HG03175 (cell line): ENCODE data around the gene HOXA9.

Experiments
- ATAC-seq: cut with Tn5 transposase; IDR thresholded peaks from one replicate; pipeline ENCODE4 v1.9.1; 2021; ENCODE audit warnings: mild to moderate bottlenecking, moderate library complexity; ENCODE audit not compliant: unreplicated experiment

HOXA9 gene

DNA sequence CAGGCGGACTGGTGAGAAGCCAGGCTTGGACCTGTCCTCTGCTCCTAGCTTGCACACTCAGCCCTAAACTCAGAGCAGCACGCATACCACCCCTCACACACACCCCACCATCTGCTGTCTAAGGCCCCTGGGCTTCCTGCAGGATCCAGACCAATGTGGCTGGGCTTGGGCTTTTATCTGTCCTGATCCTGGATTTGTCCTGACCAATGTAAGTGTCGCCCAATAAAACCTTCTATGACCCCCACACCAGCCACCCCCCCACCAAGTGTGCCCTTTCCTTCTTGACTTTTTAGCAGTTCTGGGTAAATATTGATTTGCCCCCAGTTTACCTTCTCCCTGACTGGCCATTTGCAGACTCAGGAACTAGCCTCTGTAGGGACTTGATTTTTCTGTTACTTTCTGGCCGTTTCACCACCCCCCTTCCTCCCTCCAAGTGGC is 36.3 kb upstream of the HOXA9 start:
- no peak for ATAC-seq

DNA sequence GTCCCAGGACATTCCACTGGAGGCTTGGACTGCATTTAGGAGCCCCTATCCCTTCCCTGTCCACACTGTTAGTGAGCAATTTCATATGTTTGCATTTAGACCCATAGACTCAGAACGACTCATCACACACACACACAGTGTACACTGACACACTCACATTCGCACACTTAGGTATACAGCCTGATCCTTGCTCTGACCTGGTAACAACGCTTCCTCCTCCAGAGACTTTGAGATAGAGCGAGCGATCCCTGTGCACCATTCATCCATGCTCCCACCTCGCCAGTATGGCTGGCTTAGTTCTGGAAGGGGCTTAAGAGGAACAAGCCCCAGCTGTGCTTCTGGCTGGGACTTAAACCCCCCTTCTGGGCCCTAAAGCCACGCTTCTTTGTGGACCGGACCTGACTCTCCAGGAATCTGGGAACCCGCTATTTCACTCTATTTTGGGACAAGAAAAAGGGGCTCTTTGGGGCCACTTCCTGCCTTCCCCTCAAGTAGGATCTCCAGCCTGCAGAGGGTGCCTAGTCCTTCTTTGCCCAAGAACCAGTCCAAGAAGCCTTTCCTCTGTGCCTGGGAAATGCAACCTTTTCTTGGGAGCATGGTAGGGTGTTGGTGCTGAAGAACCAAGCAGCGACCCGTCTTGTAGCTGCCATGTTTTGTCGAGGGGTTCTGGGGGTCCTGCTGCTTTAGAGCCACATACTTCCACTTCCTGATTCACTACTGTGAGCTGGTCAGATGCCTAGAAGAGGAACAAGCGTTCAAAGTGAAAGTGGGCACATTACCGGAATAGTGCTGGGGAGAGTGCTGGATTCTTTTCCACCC is 35.6 kb upstream of the HOXA9 start:
- no peak for ATAC-seq

DNA sequence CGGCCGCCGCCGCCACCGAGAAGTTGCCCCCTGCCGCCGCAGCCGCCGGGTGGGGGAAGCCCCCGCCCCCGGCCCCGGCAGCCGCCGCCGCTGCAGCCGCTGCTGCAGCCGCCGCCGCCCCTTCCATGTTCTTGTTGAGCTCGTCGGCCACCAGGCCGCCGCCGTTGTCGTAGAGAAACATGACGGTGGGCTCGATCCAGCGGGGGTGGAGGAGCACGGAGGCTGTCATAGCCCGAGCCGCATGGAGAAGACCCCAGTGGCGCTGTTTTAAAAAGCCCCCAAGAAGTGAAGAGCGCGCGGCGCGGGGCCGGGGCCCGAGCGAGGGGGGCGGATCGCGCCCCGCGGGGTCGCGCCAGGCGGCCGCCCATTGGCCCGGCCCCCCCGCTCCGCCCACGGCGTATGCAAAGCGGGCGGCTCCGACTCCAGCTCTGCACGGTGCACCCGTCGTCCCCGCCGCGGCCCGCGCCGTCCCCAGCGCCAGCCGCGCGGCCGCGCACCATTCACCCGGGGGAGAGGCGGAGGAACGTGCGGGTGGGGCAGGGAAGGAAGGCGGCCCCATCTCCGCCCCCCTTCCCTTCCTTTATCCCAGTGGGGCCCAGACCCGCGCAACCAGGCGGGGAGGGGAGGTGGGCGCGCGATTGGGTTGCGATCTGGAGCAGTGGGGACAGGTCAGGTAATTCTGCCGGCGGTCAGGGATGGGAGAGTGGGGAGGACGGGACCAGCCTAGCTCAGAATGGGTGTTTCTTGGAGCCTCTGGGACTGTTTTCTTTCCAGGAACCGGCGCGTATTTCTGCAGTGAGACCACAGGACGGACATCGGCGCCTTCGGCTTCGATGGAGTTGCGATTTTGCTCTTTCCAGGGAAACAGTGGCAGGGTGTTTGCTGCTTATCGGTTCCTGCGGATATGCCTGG is 34.8 kb upstream of the HOXA9 start, which contains the start of gene HOXA13:
HOXA13 (minus strand) TSS at position 243 of the 912 bp plus-strand sequence; CDS start at position 229, 14 bp downstream.
- no peak for ATAC-seq

DNA sequence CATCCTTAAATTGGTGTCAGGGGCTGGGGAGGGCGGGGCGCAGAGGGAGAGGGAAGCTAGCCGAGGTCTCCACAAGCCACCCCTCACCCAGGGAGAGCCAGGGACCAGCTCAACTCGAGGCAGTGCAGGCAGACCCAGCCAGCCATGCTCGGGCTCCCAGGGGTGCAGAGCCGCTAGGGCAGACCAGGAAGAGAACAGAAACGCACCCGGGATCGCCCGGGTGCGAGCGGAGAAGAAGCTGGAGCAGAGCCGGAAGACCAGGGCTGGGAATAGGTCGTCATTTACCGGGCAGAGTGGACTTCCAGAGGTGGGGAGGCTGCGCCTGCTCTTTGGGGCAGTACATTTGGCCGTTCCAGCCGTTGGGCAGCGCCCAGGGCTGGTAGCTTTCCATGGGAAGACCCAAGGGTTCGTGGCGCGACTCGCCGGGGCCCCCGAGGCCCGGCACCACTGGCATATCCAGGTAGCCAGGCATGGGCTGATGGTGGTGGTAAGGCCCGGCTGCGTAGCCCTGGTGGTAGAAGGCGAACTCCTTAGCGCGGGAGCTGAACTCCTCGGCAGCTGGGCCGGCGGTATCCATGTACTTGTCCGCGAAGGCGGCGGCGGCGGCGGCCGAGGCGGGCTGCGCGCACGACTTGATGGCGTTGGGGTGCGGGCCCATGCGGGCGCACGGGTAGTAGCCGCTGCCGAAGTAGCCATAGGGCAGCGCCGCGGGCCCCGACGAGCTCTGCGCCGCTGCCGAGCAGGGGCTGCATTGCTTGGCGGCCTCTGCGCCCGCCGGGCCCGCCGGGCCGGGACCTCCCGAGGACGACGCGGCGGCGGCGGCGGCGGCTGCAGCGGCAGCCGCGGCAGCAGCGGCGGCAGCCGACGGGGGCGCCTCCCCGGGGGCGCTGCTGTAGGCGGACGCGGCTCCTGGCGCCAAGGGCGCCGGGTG is 33.8 kb upstream of the HOXA9 start:
- no peak for ATAC-seq

DNA sequence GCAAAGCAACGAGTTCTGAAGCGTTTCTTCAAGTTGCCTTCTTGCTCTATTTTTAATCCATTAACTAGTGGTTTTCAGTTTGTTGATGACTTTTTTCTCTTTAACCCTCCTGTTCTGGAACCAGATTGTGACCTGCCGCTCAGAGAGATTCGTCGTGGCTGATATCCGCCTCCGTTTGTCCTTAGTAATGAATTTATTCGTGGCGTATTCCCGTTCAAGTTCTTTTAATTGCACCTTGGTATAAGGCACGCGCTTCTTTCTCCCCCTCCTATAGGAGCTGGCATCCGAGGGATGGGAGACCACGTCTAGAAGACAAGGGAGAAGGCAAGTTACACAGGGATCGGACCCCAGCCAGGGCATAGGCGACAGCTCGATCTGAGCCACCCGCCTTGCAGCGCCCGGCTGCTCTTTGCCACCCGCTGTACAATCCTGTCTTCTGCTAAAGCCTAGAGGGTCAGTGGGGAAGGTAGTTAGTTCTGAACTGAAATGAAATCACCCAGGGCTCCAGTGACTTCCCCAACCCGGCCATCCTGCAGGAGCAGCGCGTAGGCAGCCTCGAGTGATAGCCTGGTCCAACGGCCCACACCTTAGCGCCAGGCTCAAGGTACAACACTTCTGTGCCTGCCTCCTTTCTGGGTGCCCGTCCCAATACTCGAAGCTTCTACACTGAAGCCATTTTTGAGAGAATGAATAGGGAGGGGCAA is 33.0 kb upstream of the HOXA9 start:
- no peak for ATAC-seq

DNA sequence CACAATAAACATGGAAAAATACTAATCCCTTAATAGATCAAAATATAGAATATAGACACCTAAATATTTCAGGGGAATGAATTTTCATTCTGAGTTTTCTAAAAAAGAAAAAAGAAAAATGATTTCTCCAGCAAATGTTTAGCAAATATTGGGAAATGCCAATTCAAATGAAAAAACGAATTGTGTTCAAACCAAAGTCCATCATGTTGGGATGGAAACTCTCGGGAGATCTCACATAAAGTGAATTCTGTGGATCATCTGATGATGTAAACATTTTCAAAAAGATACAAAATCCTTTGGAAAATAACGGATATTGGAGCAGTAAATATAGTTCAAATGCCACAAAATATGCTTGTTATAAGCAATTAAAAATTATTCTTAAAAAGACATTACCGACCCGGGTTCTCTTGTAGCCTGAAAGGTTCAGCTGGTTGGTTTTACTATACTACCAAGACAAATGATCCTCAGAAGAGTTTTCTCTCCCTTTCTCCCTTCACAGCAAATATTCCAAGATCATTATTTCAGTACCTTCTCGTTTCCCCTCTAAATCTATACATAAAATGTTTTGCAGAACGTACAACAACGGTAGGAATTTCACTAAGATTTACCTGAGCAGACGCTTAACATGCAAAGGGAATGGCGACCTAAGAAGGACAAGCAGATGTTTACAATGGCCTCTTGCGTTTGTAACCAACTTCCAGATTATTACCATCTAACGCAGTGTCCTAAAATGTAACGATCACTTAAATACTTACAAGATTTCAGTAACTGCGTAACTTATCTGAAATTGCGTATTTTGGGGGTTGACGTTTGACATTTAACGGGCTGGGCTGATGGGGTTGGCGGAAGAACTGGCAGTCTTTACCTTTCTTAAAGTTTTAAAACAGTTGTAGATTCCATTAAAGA is 32.1 kb upstream of the HOXA9 start:
- ATAC-seq = no peak

DNA sequence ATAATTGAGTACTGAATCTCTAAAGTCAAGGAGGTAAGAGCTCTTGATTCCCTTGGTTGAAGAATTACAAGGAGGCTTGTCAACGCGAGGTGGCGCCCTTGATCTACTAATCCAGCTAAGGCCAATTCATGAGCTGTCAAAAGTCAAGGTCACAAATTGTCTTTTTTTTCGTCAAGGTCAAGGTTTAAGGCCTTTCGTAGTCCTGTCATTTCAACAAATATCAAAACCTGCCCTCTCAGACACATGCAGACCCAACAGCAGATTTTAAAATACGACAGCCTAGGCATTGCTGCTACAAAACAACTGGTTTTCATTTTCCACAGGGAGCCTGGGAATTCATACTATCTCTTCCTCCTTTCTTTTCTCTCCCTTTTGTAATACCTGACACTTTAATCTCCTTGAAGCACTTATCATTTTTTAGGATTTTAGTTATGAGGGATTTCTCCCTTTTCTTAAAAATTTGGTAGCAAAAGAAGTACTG is 31.0 kb upstream of the HOXA9 start:
- no peak for ATAC-seq

DNA sequence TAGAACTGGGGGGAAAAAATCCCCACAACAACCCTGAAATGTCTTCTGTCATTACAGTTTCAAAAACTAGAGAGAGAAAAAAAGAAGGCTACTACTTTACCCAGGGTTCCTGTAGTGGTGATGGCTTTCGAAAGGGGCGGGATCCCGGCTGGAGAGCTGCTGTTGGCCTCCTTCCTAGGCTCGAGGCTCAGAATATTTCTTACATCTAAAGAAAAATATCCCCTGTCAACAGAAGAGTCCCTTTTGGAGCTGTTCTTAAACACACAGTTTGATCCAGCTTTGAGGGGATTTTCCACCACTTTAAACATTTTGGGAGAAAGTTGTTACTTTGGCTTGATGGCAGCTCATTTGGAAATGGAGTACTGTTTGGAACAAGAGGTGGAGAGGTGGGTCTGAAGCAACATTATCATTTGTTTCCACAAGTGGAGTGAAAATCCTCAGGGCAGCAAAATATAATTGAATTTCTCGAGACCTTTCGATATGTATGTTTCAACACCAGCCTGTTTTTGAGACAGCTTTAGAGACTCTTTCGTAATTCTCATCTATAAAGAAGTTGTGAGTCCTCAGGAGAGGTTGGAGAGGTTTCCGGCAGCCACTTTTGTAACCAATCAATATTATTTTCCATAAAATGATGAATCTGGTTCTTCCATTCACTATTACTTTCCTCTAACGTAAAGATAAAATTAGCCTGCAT is 29.5 kb upstream of the HOXA9 start:
- ATAC-seq = no peak

DNA sequence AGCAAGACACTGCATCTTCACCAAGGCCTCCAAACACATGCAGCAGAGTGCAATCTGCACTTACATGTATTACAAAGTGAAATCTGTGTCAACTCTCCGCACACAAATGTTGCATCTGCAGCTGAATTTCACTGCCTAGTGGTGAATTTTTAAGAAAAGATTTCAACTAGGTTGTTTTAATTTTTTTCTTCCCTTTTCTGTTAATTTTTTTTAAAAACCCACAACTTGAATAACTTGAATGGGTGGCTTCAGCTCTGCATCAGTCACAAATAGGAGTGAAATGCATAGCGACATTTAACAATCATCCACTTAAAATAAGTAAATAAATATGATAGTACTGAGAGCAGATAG is 28.6 kb upstream of the HOXA9 start:
- ATAC-seq = no peak

DNA sequence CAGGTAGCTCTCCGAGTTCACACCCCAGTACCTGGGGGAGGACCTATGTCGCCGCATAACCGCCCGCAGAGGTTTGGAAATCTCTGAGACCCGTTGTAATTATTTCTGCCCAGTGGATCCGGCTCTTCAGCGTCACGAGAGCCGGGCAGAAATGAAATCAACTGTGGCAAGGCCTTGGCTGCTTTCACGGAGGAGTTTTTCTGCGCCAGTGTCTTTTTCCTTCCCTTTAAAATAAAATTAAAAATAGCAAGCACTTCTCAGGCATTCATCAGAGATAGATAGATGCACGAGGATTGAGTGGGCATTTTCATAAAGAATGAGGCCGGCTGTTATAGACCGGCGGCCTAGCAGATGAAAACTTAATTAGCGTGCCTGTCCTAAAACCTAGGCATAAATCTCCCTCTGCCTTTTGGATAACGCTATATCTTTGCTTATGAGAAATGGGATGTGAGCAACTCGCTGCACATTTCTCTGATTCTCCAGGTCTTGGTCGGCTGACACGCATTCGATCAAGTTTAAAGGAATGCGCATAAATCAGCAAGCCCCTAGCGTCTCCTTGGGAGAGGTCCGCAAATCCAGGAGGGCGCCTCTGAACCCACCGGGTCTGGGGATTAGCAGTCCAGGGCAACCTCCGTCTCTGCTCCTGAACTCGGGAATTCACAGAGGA is 28.1 kb upstream of the HOXA9 start:
- no peak for ATAC-seq

DNA sequence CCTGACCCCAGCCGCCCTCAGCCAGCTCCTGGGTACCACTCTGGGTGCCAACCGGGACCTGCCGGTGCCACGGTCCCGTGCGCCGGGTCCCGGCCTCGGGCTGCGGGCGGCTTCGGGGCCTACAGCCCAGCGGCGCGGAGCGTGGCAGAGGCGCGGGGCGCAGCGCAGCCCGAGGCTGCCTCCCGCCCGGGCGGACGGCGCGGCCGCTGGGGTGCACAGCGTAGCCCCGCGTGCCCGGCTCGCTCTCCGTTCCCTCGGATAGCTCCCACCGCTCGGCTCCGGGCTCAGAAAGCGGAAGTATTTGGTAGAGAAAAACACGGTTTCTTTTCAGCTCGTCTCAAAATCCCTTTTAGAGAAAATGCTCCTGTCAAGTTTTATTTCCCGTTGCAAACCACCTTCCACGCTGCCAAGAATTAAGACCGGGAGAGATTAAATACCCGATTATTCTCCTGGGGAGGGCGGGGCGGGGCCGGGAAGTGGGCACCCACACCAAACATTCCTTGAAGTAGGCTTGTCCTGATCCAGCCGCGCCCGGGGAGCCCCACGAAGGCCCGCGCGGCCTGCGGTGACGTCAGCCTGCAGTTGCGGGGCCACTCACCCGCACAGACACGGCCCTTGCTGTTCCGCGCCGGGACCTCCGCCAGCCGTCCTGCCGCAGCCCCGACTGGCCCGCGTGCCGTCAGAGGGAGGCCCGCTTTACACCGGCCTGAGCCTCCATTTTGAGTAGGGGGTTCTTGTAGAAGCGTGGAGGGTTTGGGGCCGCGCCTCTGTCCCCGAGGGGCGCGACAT is 27.4 kb upstream of the HOXA9 start:
- ATAC-seq = no peak

DNA sequence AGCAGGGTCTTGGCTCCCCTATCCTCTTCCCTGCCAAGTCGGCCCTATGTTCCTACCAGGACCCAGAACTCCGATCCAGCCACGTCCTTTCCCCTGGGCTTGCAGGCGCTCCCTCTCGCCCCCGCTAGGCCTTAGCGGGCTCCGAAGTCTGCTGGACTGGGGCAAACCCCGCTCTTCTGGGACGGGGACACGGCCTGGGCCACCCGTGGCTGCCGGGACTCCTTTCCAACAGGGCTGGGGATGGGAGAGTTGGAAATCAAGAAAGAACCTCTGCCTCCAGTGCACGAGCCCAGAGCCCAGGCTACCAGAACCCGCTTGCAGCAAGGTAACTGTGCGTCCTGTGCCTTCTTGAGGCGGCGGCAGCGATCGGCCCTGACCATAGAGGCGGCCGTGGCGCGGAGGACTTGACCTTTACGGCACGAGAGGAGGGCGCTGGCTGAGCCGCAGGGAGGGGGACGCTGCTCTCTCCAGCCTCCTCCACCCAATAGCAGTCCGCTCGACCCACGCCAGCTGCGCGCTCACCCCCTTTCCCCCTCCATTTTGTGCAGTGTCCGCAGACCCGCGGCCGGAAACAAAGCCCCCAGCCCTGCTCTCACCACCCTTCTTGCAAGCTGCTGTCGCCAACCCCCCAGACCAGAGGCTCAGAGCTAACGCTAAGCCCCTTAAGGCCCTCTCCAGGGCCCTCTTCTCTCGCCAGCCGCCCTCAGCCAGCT is 26.7 kb upstream of the HOXA9 start:
- no peak for ATAC-seq

DNA sequence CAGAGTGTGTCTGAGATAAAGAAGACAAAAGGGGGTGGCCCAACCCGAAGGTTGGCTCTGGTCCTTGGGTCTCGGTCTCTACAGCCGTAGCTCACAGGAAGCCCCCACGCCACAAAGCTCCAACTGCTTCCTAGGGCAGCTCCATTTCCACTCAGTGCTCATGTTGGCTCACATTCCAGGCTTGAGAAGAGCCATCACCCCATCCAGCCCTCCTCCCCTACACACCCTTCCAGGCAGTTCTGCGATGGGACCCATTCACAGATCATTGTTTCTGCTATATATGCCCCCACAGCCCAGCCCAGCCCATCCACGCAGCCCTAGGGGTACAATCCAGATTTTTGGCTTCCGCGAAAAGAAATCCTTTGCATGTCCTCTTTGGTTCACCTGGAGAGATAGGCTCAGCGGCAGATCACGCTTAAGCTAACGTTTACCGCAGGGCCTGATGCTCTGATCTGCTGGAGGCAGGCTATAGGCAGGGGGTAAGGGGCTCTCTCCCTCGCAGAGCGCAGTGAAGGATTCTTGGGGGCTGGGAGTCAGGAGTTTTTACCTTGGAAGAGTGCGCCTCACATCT is 25.9 kb upstream of the HOXA9 start:
- no peak for ATAC-seq

DNA sequence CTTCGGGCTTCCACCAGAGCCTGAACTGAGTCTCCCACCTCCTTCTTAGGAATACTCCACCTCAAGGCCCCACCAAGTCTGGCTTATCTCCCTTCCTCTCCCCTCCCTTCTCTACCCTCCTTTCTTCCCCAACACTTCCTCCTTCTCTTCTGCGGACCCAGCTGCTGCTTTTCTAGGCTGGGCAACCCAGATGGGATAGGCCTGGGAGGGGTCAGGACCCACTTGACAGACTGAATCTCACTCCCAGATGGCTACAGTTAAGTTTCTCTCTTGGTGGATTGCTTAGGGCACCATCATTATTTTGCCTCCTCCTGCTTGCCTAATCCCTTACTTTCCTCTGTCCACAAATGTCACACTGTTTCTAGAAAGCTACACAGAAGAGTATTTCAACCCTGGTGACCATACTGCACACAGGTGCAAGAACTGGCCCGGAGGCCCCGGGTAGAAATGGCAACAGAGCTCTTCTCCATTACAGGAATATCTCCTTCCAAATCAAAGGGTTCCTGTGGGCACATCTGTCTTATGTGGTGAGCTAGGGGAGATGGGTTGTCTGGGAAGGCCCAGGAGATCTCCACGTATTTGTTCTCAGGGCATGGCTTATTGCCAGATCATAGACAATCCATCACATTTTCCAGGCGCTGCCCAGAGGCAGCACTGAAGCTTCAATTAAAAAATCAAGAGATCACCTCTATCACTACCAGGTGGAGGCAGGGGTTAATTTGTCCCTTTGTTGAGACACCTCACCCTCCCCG is 24.8 kb upstream of the HOXA9 start:
- ATAC-seq = no peak

DNA sequence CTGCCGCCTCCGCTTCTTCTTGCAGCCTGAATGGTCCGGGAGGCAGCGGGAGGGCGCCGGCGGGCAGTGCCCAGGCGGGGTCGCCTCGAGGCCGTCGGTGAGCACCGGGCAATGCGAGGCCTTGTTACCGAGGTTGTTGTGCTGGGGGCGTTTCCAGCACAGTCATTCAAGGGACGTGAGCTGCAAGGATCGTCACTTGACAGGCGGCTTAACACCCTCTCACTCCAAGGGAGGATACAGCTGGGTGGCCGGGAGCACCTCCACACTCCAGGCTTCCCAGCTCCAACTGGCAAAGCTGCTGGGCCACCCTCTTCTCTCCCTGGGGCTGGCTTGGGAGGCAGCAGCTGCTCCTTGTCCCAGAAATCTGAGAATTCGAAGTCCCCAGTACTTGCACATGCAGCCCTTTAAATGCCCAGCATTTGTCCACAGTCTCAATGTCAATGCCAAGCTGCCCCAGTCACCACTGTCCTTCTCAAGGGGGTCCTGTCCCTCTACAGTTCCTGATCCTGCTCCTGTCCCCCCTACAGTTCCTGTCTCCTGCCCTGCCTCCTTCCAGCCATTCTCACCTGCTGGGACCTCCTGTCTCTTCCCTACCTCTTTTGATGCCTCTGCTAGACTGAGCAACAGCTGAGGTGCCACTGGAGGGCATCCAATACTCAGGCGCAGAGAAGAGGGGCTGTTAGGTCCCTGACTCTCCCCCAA is 24.1 kb upstream of the HOXA9 start:
- ATAC-seq = no peak
